NCI-H1105 treated with DMSO at 0.1 percent for 48 hours (cell line): ENCODE data around the gene ABHD17C.

ENCODE experiments used
- DNase-seq: peaks from one replicate; lab custom pipeline; 2025; lab: John Stamatoyannopoulos, UW

Gene ABHD17C

GRCh38 chr15:80787316-80787715 lies 92.2 kb downstream of the ABHD17C start:
- no peak for DNase-seq

GRCh38 chr15:80788536-80788935 lies 93.4 kb downstream of the ABHD17C start:
- no peak for DNase-seq

GRCh38 chr15:80789296-80789695 lies 94.2 kb downstream of the ABHD17C start:
- DNase-seq, result no peak

- DNase-seq, result no peak
Observed at GRCh38 chr15:80789796-80790195, 94.7 kb downstream of the ABHD17C start.

GRCh38 chr15:80790236-80790635 lies 95.1 kb downstream of the ABHD17C start:
- no peak for DNase-seq

GRCh38 chr15:80791004-80791403 lies 95.9 kb downstream of the ABHD17C start:
- no peak for DNase-seq

- no peak for DNase-seq
Observed at GRCh38 chr15:80796407-80796806, 101.3 kb downstream of the ABHD17C start.

GRCh38 chr15:80798911-80799310 lies 103.8 kb downstream of the ABHD17C start:
- DNase-seq, result no peak

GRCh38 chr15:80800067-80800466 lies 105.0 kb downstream of the ABHD17C start:
- DNase-seq, result no peak

- DNase-seq, result no peak
Observed at GRCh38 chr15:80801891-80802680, 107.0 kb downstream of the ABHD17C start.

- no peak for DNase-seq
Observed at GRCh38 chr15:80803580-80804525, 108.7 kb downstream of the ABHD17C start.

- peak; percentile 54 for DNase-seq
Observed at GRCh38 chr15:80804970-80805495, 109.9 kb downstream of the ABHD17C start.
